Naive thymus-derived CD4-positive, alpha-beta T cell (primary cell): Measurements from ENCODE around the gene USP11. TPM values are rescaled to one million over a fixed set of nuclear protein-coding genes. Genes with fewer than 3 reads are reported as not detected.

ENCODE experiments used
- ATAC-seq: fragments of 150-1000 bp; cut with Tn5 transposase; 2 replicates; pipeline ENCODE4 v1.10.0; 2021; ENCODE audit warnings: mild to moderate bottlenecking, moderate library complexity
- CTCF ChIA-PET: fragments of 350-600 bp; sonication (Branson Sonifier 250); formaldehyde crosslinking; loops from one replicate; lab custom pipeline; 2021; ENCODE audit warnings: antibody characterized with exemption; lab: Charles Lee
- POLR2A ChIA-PET: fragments of 350-600 bp; sonication (Branson Sonifier 250); formaldehyde crosslinking; loops from one replicate; lab custom pipeline; 2021; ENCODE audit warnings: antibody characterized with exemption, inconsistent platforms; lab: Charles Lee
- DNase-seq, 9 donors: peaks; one replicate each; pipeline versions ENCODE4 v3.0.0 to v3.0.0-alpha.2; 2020 to 2022; ENCODE audit warnings: mixed read lengths in 1 of 9
- H3K27ac ChIP-seq: one replicate; pipeline ENCODE4 v1.7.0; 2013; ENCODE audit warnings: mild to moderate bottlenecking, low read depth, low read length, moderate library complexity
- H3K27me3 ChIP-seq, 2 donors: one replicate each; pipeline ENCODE4 v1.7.0; 2013; ENCODE audit warnings: low read length in 2 of 2, mild to moderate bottlenecking in 2 of 2, moderate library complexity in 2 of 2; ENCODE audit not compliant: control insufficient read depth in 2 of 2, insufficient read depth in 2 of 2
- H3K36me3 ChIP-seq, 3 experiments: 1 replicate in 2 of 3; 2 replicates in 1 of 3; pipeline ENCODE4 v1.7.0; 2013; ENCODE audit warnings: low read length in 3 of 3, mild to moderate bottlenecking in 3 of 3, moderate library complexity in 1 of 3; ENCODE audit not compliant: insufficient read depth in 3 of 3, control insufficient read depth in 2 of 3
- H3K4me1 ChIP-seq, 2 donors: one replicate each; pipeline ENCODE4 v1.7.0; 2013; ENCODE audit warnings: low read length in 2 of 2, mild to moderate bottlenecking in 2 of 2, moderate library complexity in 1 of 2; ENCODE audit not compliant: control insufficient read depth in 2 of 2, insufficient read depth in 2 of 2
- H3K4me3 ChIP-seq: 2 replicates; pipeline ENCODE4 v1.7.0; 2013; ENCODE audit warnings: mild to moderate bottlenecking, low read length
- H3K9me3 ChIP-seq, 3 experiments: 1 replicate in 2 of 3; 2 replicates in 1 of 3; pipeline ENCODE4 v1.7.0; 2013; ENCODE audit warnings: low read length in 3 of 3; ENCODE audit not compliant: control insufficient read depth in 2 of 3
- H3K27ac Mint-ChIP-seq, 9 donors: one replicate each; pipeline ENCODE4 v1.8.0; 2020 to 2022; ENCODE audit warnings: mixed read lengths in 9 of 9, mild to moderate bottlenecking in 8 of 9, moderate library complexity in 5 of 9, inconsistent platforms in 2 of 9
- H3K27me3 Mint-ChIP-seq, 5 donors: one replicate each; pipeline ENCODE4 v1.8.0; 2021 to 2022; ENCODE audit warnings: mixed read lengths in 5 of 5, mild to moderate bottlenecking in 1 of 5
- H3K36me3 Mint-ChIP-seq, 5 donors: one replicate each; pipeline ENCODE4 v1.8.0; 2020 to 2022; ENCODE audit warnings: mixed read lengths in 5 of 5, mild to moderate bottlenecking in 3 of 5, inconsistent platforms in 1 of 5
- H3K4me1 Mint-ChIP-seq, 7 donors: one replicate each; pipeline ENCODE4 v1.8.0; 2020 to 2022; ENCODE audit warnings: mixed read lengths in 7 of 7, mild to moderate bottlenecking in 3 of 7, inconsistent platforms in 1 of 7
- H3K4me3 Mint-ChIP-seq, 10 donors: one replicate each; pipeline ENCODE4 v1.8.0; 2020 to 2022; ENCODE audit warnings: mild to moderate bottlenecking in 10 of 10, mixed read lengths in 10 of 10, moderate library complexity in 6 of 10, inconsistent platforms in 2 of 10
- H3K9me3 Mint-ChIP-seq, 11 donors: one replicate each; pipeline ENCODE4 v1.8.0; 2020 to 2022; ENCODE audit warnings: mixed read lengths in 11 of 11, mild to moderate bottlenecking in 4 of 11, inconsistent platforms in 1 of 11, moderate library complexity in 1 of 11
- intact Hi-C, 2 donors: fragments of 100-400 bp; cut with micrococcal nuclease; formaldehyde crosslinking; loops; one replicate each; pipeline ENCODE4 v1.15.1; 2023
- polyA plus RNA-seq, 2 donors: library from polyadenylated mRNA; unstranded; fragments of 300-500 nt; fragmentation: Illumina TruSeq; gene quantifications; one replicate each; pipeline ENCODE4 v1.2.3, GENCODE V29; 2021
- total RNA-seq, 6 experiments: library from RNA in 5 of 6; stranded (reverse) in 5 of 6; gene quantifications; 1 replicate in 5 of 6; 2 replicates in 1 of 6; pipeline ENCODE4 v1.2.3 and lab custom pipeline; 2021 to 2026

The USP11 gene
- total and polyA plus RNA-seq, 7 experiments from 2014 or later = 21.3 to 101 (median 77.0) TPM

- POLR2A ChIA-PET = interaction anchor here (0.6 kb wide), 1 partner anchor 172 kb away, joined by 3 read pairs; no protein-coding TSS in a partner anchor
- Mint-ChIP-seq H3K36me3 (peaks cover 8 to 56% (median 31%) of the 10 kb centered on the region in 5 donors), H3K4me1 (peaks cover 19 to 33% (median 29%) of the 10 kb centered on the region in 7 donors), H3K27me3 (peaks cover 0 to 2% (median 0%) of the 10 kb centered on the region in 5 donors), H3K9me3 (peaks cover 0 to 1% (median 0%) of the 10 kb centered on the region in 11 donors), H3K4me3 (peak overlapping the region in 1 of 10 donors; percentile 34), H3K27ac (peak overlapping the region in 2 of 9 donors; percentile 25 to 35)
- Histone ChIP-seq H3K4me1 (peaks cover 13% of the 10 kb centered on the region in 2 donors), H3K9me3 (no peaks in the 10 kb centered on the region), H3K4me3 (no peak overlapping the region), H3K36me3 (peaks cover 0 to 64% (median 10%) of the 10 kb centered on the region in 3 experiments), H3K27ac (no peak overlapping the region), H3K27me3 (no peaks in the 10 kb centered on the region)
- DNase-seq (no peak), ATAC-seq (no peak)
- CTCF ChIA-PET = no interaction called here
- intact Hi-C loops = loop anchor here in 1 of 2 donors (5.0 kb wide), 4 partner anchors 417 to 1742 kb away; partner anchors contain the start of genes OTUD5, PIM2 and ZNF81
These were observed 17.4 kb upstream of the USP11 start for GRCh38 chrX:47215291-47215900.

- ATAC-seq (no peak), DNase-seq (no peak)
- Mint-ChIP-seq H3K27me3 (peaks cover 0 to 2% (median 0%) of the 10 kb centered on the region in 5 donors), H3K4me1 (peaks cover 26 to 37% (median 36%) of the 10 kb centered on the region in 7 donors), H3K27ac (peak overlapping the region; percentile 98 to 100 (median 99)), H3K4me3 (peak overlapping the region in 8 of 10 donors; percentile 89 to 99 (median 95)), H3K36me3 (peaks cover 7 to 47% (median 31%) of the 10 kb centered on the region in 5 donors), H3K9me3 (peaks cover 0 to 1% (median 0%) of the 10 kb centered on the region in 11 donors)
- intact Hi-C loops = loop anchor here in 1 of 2 donors (5.0 kb wide), 4 partner anchors 416 to 1741 kb away; partner anchors contain the start of genes OTUD5, PIM2 and ZNF81
- Histone ChIP-seq H3K36me3 (peaks cover 0 to 53% (median 6%) of the 10 kb centered on the region in 3 experiments), H3K27me3 (no peaks in the 10 kb centered on the region), H3K4me3 (no peak overlapping the region), H3K9me3 (no peaks in the 10 kb centered on the region), H3K27ac (peak overlapping the region; percentile 88), H3K4me1 (peaks cover 16 to 20% of the 10 kb centered on the region in 2 donors)
- CTCF ChIA-PET = no interaction called here
- POLR2A ChIA-PET = interaction anchor here (0.6 to 2.2 kb wide), 3 partner anchors 8 to 21 kb away, joined by 3 to 10 read pairs (median 3); no protein-coding TSS in a partner anchor
These were observed 16.4 kb upstream of the USP11 start for GRCh38 chrX:47216393-47216925.

- Mint-ChIP-seq H3K4me3 (peak overlapping the region; percentile 89 to 99 (median 95)), H3K4me1 (peaks cover 26 to 43% (median 41%) of the 10 kb centered on the region in 7 donors), H3K27me3 (peaks cover 0 to 2% (median 0%) of the 10 kb centered on the region in 5 donors), H3K27ac (peak overlapping the region; percentile 98 to 100 (median 99)), H3K9me3 (peaks cover 0 to 1% (median 0%) of the 10 kb centered on the region in 11 donors), H3K36me3 (peaks cover 0 to 39% (median 24%) of the 10 kb centered on the region in 5 donors)
- H3K27me3 ChIP-seq = no peaks in the 10 kb centered on the region
- ChIA-PET CTCF (no interaction called here), POLR2A (interaction anchor here (1.0 to 5.4 kb wide), 14 partner anchors 9 to 339 kb away, joined by 3 to 72 read pairs (median 7); partner anchors contain the start of genes NDUFB11, RBM10 and USP11)
- DNase-seq (peak in 2 of 9 donors; percentile 26 to 62), ATAC-seq (no peak)
- peak overlapping the region; percentile 88 for H3K27ac ChIP-seq
- H3K4me1 ChIP-seq = peaks cover 16 to 20% of the 10 kb centered on the region in 2 donors
- peaks cover 0 to 45% (median 6%) of the 10 kb centered on the region in 3 experiments for H3K36me3 ChIP-seq
- H3K9me3 ChIP-seq = no peaks in the 10 kb centered on the region
- H3K4me3 ChIP-seq = peak overlapping the region; percentile 64
- intact Hi-C loops = loop anchor here (1.0 to 5.0 kb wide), 7 partner anchors 24 to 1740 kb away; partner anchors contain the start of genes OTUD5 (in 1 of the 2), PIM2 (in 1 of the 2), RBM10 (in 1 of the 2) and UBA1 (in 1 of the 2)
These were observed 15.5 kb upstream of the USP11 start for GRCh38 chrX:47217121-47217851.

DNA sequence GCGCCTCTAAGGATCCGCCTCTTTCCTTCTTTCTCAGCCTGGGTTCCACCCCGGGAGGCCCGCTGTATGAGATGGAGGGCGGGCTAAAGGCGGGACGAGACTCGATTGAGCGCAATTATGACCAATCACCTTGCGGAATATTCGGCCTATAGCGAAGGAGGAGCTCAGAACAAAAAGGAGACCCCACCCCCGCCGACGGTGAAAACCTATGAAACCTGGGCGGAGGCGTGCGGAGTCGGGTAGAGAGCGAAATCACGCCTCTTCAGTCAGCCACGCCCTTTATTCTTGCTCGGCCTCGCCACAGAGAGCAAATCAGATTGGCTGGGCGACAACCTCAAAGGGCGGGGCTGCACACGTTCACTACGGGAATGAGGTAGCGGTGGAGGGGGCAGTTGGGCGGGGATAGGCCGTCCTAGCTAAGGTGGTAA is 14.9 kb upstream of the USP11 start:
- Mint-ChIP-seq H3K36me3 (peaks cover 0 to 35% (median 22%) of the 10 kb centered on the region in 5 donors), H3K4me3 (peak overlapping the region; percentile 89 to 99 (median 95)), H3K4me1 (peaks cover 26 to 44% (median 41%) of the 10 kb centered on the region in 7 donors), H3K27me3 (peaks cover 0 to 2% (median 0%) of the 10 kb centered on the region in 5 donors), H3K27ac (peak overlapping the region; percentile 98 to 100 (median 99)), H3K9me3 (peaks cover 0 to 1% (median 0%) of the 10 kb centered on the region in 11 donors)
- POLR2A ChIA-PET = interaction anchor here (1.0 to 5.4 kb wide), 15 partner anchors 10 to 338 kb away, joined by 3 to 72 read pairs (median 8); partner anchors contain the start of genes NDUFB11, RBM10 and USP11
- intact Hi-C loops = loop anchor here (1.0 to 5.0 kb wide), 16 partner anchors 15 to 1739 kb away; partner anchors contain the start of genes RBM10 (in 2 of the 2), UBA1 (in 2 of the 2), USP11 (in 2 of the 2) and ELK1 (in 1 of the 2)
- CTCF ChIA-PET = no interaction called here
- ATAC-seq (peak; percentile 86), DNase-seq (peak in 8 of 9 donors; percentile 81 to 100 (median 98))
- Histone ChIP-seq H3K27ac (peak overlapping the region; percentile 97), H3K27me3 (no peaks in the 10 kb centered on the region), H3K4me1 (peaks cover 16 to 20% of the 10 kb centered on the region in 2 donors), H3K4me3 (peak overlapping the region; percentile 98), H3K36me3 (peaks cover 0 to 39% (median 2%) of the 10 kb centered on the region in 3 experiments), H3K9me3 (no peaks in the 10 kb centered on the region)

DNA sequence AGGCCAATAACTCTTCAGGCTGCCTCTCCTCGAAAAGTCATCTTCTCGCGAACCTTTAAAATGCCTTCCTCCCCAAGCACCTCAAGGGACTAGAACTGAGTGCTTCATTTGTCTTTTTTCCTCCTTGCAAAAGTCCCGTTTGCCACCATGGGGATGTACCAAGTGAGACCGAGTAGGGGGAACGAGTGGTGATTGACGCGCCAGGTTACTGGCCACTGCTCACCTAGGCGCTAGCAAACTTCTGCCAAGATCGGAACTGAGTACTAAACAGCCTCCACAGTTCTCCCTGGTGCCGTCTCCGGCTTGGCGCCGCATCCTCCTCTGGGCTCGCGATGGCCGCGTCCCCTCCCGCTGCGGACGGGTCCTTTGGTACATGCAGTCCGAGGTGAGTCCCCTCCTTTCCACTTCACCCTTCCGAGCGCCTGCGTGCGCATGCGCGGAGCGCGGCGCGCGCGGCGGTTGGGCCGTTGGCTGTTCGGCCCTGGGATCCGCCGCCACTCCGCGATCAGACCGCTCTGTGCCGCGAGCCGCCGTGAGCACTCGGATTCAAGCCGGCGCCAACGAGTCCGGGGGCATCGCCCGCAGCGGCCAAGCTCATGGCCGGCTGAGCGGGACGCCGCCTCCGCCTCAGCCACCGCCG is 14.4 kb upstream of the USP11 start, which contains the start of gene CDK16:
Gene CDK16 (plus strand): TSS at position 402 of the 640 bp plus-strand sequence. CDS start 4,877 bp downstream, outside the sequence.
- Mint-ChIP-seq H3K4me3 (peak within 1 kb of the TSS; percentile 89 to 99 (median 95)), H3K36me3 (peaks cover 0 to 34% (median 18%) of the 10 kb centered on the region in 5 donors), H3K27ac (peak within 1 kb of the TSS; percentile 98 to 100 (median 99)), H3K4me1 (peaks cover 26 to 44% (median 41%) of the 10 kb centered on the region in 7 donors), H3K27me3 (peaks cover 0 to 2% (median 0%) of the 10 kb centered on the region in 5 donors), H3K9me3 (peaks cover 0 to 1% (median 0%) of the 10 kb centered on the region in 11 donors)
- Histone ChIP-seq H3K4me1 (peaks cover 16 to 20% of the 10 kb centered on the region in 2 donors), H3K36me3 (peaks cover 0 to 38% (median 0%) of the 10 kb centered on the region in 3 experiments), H3K9me3 (no peaks in the 10 kb centered on the region), H3K4me3 (peak within 1 kb of the TSS; percentile 98), H3K27ac (peak within 1 kb of the TSS; percentile 97), H3K27me3 (no peaks in the 10 kb centered on the region)
- ATAC-seq = peak; percentile 43
- ChIA-PET CTCF (no interaction called here), POLR2A (interaction anchor here (0.7 to 5.4 kb wide), 16 partner anchors 10 to 338 kb away, joined by 3 to 72 read pairs (median 7); partner anchors contain the start of genes NDUFB11, RBM10 and USP11)
- DNase-seq = peak in 8 of 9 donors; percentile 61 to 95 (median 87)
- intact Hi-C loops = loop anchor here (1.0 to 5.0 kb wide), 14 partner anchors 15 to 1739 kb away; partner anchors contain the start of genes USP11 (in 2 of the 2), ELK1 (in 1 of the 2), NDUFB11 (in 1 of the 2) and OTUD5 (in 1 of the 2)
